K562 (cell line): ENCODE results near the gene VMP1. TPM values are rescaled to one million over a fixed set of nuclear protein-coding genes. Genes with fewer than 3 reads are reported as not detected.

Source experiments
- ATF7 ChIP-seq: fragments of 450-650 bp; IDR thresholded peaks from 2 replicates; pipeline ENCODE4 v1.7.1; 2014; ENCODE audit warnings: mild to moderate bottlenecking, moderate library complexity
- EP300 ChIP-seq: IDR thresholded peaks from 2 replicates; pipeline ENCODE4 v1.6.1; 2012; ENCODE audit warnings: low read length, improper control_type of control experiment
- EP400 ChIP-seq: fragments of 450-650 bp; IDR thresholded peaks from 2 replicates; pipeline ENCODE4 v1.6.1; 2017; ENCODE audit warnings: antibody characterized with exemption, mild to moderate bottlenecking, moderate library complexity
- NFXL1 ChIP-seq: fragments of 450-650 bp; formaldehyde crosslinking; IDR thresholded peaks from 2 replicates; pipeline ENCODE4 v1.4.0; 2021; ENCODE audit warnings: mild to moderate bottlenecking
- PTBP1 ChIP-seq: fragments of 200-400 bp; formaldehyde crosslinking; IDR thresholded peaks from 2 replicates; pipeline ENCODE4 v1.6.1; 2017; ENCODE audit warnings: low read depth, low read length
- SETDB1 ChIP-seq: IDR thresholded peaks from one replicate; pipeline ENCODE4 v1.6.1; 2012; ENCODE audit warnings: low read length, control low read depth, inconsistent platforms
- SIX5 ChIP-seq, 2 experiments: IDR thresholded peaks; 2 replicates each; pipeline ENCODE4 v1.6.1; 2011; ENCODE audit warnings: low read length in 2 of 2, borderline replicate concordance in 1 of 2, low read depth in 1 of 2, mild to moderate bottlenecking in 1 of 2, moderate library complexity in 1 of 2; ENCODE audit not compliant: insufficient read depth in 1 of 2
- SNIP1 ChIP-seq: fragments of 450-650 bp; IDR thresholded peaks from 2 replicates; pipeline ENCODE4 v1.7.1; 2017; ENCODE audit warnings: low read depth, mild to moderate bottlenecking
- ZNF165 ChIP-seq: fragments of 250-450 bp; sonication (Bioruptor Pico); IDR thresholded peaks from 2 replicates; pipeline ENCODE4 v1.4.0; 2020; ENCODE audit warnings: borderline replicate concordance
- ZNF253 ChIP-seq: fragments of 250-450 bp; sonication (Bioruptor Pico); conservative IDR thresholded peaks from 2 replicates; pipeline ENCODE4 v1.6.1; 2021; ENCODE audit warnings: mild to moderate bottlenecking
- ZNF644 ChIP-seq: fragments of 200-800 bp; sonication (Bioruptor generic); IDR thresholded peaks from 2 replicates; pipeline ENCODE4 v1.6.1; 2016; ENCODE audit warnings: low read depth, missing genetic modification characterization, missing compliant biosample characterization
- polyA plus RNA-seq, 8 experiments: library from polyadenylated mRNA; depleted of rRNA in 4 of 8; stranded (reverse) in 5 of 8; unstranded in 3 of 8; fragments of >200 nt; fragmentation: Nextera tagmentation in 2 of 8; fragmentation: Illumina TruSeq in 1 of 8; extraction: Ambion mirVana in 2 of 8; extraction: Trizol in 1 of 8; gene quantifications; 2 replicates each; pipeline versions ENCODE4 v1.2.1 to v1.2.3, GENCODE V29; 2011 to 2014; ENCODE audit warnings: inconsistent platforms in 1 of 8, missing spikeins in 1 of 8
- total RNA-seq, 7 experiments: library from RNA; depleted of rRNA in 6 of 7; stranded (reverse); fragments of >200 nt in 6 of 7; fragmentation: Illumina TruSeq in 2 of 7; extraction: Trizol in 2 of 7; gene quantifications; 2 replicates each; pipeline versions ENCODE4 v1.2.1 to v1.2.3, GENCODE V29; 2011 to 2021; ENCODE audit warnings: low replicate concordance in 1 of 7
- TF ChIP-seq, protein P1 (sequence below), 2 experiments: fragments of 450-650 bp; formaldehyde crosslinking in 1 of 2; IDR thresholded peaks; 2 replicates each; pipeline versions ENCODE4 v1.4.0 to v1.6.1; 2014 to 2020; ENCODE audit warnings: mild to moderate bottlenecking in 2 of 2, borderline replicate concordance in 1 of 2, low read depth in 1 of 2
- TF ChIP-seq, protein P2 (sequence below), 3 experiments: IDR thresholded peaks in 2 of 3; conservative IDR thresholded peaks in 1 of 3; 2 replicates each; pipeline ENCODE4 v1.5.1; 2011 to 2012; ENCODE audit warnings: low read length in 3 of 3, mild to moderate bottlenecking in 3 of 3, control low read depth in 2 of 3, improper control_type of control experiment in 1 of 3, inconsistent platforms in 1 of 3, low read depth in 1 of 3, mixed read lengths in 1 of 3, moderate library complexity in 1 of 3; ENCODE audit not compliant: insufficient read depth in 2 of 3
- TF ChIP-seq, protein P3 (sequence below): fragments of 450-650 bp; IDR thresholded peaks from 2 replicates; pipeline ENCODE4 v1.6.1; 2016; ENCODE audit warnings: low read depth, mild to moderate bottlenecking, moderate library complexity
- TF ChIP-seq, protein P4 (sequence below): fragments of 250-450 bp; sonication (Bioruptor Pico); IDR thresholded peaks from 2 replicates; pipeline ENCODE4 v1.8.0; 2021; ENCODE audit warnings: mild to moderate bottlenecking, moderate library complexity

The VMP1 gene
- total and polyA plus RNA-seq, 9 of the 15 experiments (the other 6 are each of a cell fraction or from before 2014, with no cell fraction given) = 123 to 304 (median 151) TPM

DNA sequence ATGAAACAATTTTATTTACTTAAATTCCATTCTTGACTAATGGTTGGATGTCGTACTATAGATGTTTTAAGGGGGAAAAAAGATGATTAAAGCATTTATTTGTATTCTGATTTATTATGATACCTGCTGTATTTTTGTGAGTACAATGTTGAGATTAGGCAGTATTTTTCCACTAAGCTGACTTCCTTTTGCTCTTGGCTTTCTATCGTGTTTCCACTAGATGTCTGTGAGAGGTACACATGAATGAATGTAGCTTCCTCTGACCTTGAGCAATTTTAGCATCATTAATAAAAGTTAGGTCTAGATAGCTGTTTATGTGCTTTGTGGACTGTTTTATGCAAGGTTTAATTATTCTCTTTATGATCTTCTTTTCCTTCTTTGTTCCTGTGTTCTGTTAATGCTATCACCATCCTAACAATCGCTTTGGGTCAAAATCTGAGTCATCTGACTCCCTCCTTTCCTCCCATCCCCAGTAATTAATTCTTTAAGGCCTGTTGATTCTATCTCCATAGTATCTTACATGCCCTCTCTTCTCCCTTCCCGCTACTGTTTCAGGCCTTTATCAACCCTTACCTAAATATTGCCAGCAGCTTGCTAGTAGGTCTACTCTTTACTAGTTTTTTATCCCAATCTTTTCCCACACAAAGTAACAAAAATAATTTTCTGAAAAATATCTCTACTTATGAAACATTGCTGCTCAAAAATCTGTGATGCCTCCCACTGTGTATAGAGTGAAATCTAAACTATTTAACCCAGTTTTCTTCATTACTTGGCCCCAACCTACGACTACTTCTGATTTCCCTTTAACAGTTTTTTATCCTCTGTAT is 76.0 kb downstream of the VMP1 start (continued):
- TF ChIP-seq, protein P1, sequence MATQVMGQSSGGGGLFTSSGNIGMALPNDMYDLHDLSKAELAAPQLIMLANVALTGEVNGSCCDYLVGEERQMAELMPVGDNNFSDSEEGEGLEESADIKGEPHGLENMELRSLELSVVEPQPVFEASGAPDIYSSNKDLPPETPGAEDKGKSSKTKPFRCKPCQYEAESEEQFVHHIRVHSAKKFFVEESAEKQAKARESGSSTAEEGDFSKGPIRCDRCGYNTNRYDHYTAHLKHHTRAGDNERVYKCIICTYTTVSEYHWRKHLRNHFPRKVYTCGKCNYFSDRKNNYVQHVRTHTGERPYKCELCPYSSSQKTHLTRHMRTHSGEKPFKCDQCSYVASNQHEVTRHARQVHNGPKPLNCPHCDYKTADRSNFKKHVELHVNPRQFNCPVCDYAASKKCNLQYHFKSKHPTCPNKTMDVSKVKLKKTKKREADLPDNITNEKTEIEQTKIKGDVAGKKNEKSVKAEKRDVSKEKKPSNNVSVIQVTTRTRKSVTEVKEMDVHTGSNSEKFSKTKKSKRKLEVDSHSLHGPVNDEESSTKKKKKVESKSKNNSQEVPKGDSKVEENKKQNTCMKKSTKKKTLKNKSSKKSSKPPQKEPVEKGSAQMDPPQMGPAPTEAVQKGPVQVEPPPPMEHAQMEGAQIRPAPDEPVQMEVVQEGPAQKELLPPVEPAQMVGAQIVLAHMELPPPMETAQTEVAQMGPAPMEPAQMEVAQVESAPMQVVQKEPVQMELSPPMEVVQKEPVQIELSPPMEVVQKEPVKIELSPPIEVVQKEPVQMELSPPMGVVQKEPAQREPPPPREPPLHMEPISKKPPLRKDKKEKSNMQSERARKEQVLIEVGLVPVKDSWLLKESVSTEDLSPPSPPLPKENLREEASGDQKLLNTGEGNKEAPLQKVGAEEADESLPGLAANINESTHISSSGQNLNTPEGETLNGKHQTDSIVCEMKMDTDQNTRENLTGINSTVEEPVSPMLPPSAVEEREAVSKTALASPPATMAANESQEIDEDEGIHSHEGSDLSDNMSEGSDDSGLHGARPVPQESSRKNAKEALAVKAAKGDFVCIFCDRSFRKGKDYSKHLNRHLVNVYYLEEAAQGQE (IDR thresholded peaks at IDR 0.05; ENCODE audit: borderline replicate concordance) = no peak
- TF ChIP-seq, protein P1 (CRISPR knock-in tag; IDR thresholded peaks at IDR 0.05; ENCODE audit: low read depth) = no peak
- TF ChIP-seq EP400 (no peak), ATF7 (no peak), PTBP1 (no peak), ZNF165 (no peak), SNIP1 (no peak), ZNF644 (tag) (0 out of 2 replicates have a peak, but pooled peaks have one; percentile 38), NFXL1 (CRISPR knock-in tag) (no peak), SIX5 (IDR thresholded peaks at IDR 0.05; ENCODE audit: borderline replicate concordance in 1 of 2, insufficient read depth in 1 of 2, low read depth in 1 of 2, low read length in 2 of 2) (no peak), ZNF253 (CRISPR knock-in tag) (no peak), SETDB1 (no peak), EP300 (peak; percentile 12; the same call in 1 of the 2 replicates)
- TF ChIP-seq, protein P2, sequence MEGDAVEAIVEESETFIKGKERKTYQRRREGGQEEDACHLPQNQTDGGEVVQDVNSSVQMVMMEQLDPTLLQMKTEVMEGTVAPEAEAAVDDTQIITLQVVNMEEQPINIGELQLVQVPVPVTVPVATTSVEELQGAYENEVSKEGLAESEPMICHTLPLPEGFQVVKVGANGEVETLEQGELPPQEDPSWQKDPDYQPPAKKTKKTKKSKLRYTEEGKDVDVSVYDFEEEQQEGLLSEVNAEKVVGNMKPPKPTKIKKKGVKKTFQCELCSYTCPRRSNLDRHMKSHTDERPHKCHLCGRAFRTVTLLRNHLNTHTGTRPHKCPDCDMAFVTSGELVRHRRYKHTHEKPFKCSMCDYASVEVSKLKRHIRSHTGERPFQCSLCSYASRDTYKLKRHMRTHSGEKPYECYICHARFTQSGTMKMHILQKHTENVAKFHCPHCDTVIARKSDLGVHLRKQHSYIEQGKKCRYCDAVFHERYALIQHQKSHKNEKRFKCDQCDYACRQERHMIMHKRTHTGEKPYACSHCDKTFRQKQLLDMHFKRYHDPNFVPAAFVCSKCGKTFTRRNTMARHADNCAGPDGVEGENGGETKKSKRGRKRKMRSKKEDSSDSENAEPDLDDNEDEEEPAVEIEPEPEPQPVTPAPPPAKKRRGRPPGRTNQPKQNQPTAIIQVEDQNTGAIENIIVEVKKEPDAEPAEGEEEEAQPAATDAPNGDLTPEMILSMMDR (IDR thresholded peaks at IDR 0.05 in 2 of 3, conservative IDR thresholded peaks at IDR 0.05 in 1 of 3; ENCODE audit: insufficient read depth in 2 of 3, low read depth in 1 of 3, low read length in 3 of 3) = no peak
- TF ChIP-seq, protein P3, sequence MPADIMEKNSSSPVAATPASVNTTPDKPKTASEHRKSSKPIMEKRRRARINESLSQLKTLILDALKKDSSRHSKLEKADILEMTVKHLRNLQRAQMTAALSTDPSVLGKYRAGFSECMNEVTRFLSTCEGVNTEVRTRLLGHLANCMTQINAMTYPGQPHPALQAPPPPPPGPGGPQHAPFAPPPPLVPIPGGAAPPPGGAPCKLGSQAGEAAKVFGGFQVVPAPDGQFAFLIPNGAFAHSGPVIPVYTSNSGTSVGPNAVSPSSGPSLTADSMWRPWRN = 0 out of 2 replicates have a peak, but pooled peaks have one; percentile 24
- TF ChIP-seq, protein P4, sequence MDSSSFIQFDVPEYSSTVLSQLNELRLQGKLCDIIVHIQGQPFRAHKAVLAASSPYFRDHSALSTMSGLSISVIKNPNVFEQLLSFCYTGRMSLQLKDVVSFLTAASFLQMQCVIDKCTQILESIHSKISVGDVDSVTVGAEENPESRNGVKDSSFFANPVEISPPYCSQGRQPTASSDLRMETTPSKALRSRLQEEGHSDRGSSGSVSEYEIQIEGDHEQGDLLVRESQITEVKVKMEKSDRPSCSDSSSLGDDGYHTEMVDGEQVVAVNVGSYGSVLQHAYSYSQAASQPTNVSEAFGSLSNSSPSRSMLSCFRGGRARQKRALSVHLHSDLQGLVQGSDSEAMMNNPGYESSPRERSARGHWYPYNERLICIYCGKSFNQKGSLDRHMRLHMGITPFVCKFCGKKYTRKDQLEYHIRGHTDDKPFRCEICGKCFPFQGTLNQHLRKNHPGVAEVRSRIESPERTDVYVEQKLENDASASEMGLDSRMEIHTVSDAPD = no peak
